Esophagus muscularis mucosa (tissue), 3 donors: ENCODE data around the gene ROBO1.
"Not testable (repeated sequence)": the region's sequence is repeated elsewhere in the genome, so short reads cannot be mapped to it uniquely, and the experiment has no call there.

Experiments used
- POLR2A ChIP-seq: fragments of 450-650 bp; IDR thresholded peaks from one replicate; pipeline ENCODE4 v1.6.1; 2017; ENCODE audit warnings: antibody characterized with exemption, moderate library complexity, mild to moderate bottlenecking, low read depth
- POLR2AphosphoS5 ChIP-seq, 2 donors: sonication (generic); formaldehyde crosslinking; IDR thresholded peaks; one replicate each; pipeline ENCODE4 v1.6.1; 2017; ENCODE audit warnings: antibody characterized with exemption in 2 of 2
- TF ChIP-seq, protein P1 (sequence below), 3 experiments: fragments of 200-600 bp in 2 of 3; fragments of 450-650 bp in 1 of 3; sonication (generic) in 2 of 3; IDR thresholded peaks; one replicate each; pipeline ENCODE4 v1.5.1; 2017 to 2019; ENCODE audit warnings: antibody characterized with exemption in 3 of 3, mild to moderate bottlenecking in 2 of 3, moderate library complexity in 1 of 3

DNA sequence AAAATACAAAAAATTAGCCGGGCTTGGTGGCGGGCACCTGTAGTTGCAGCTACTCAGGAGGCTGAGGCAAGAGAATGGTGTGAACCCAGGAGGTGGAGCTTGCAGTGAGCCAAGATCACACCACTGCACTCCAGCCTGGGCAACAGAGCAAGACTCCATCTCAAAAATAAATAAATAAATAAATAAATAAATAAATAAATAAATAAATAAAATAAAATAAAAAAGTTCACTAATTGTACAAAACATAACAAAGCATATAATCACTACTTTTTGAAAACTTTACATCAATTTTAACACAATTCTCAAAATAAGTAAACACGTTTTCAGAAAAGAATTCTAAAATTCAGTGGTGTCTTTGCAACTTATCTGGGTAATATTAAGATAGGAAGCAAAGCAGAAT is 1017.5 kb downstream of the ROBO1 start:
- TF ChIP-seq, protein P1, sequence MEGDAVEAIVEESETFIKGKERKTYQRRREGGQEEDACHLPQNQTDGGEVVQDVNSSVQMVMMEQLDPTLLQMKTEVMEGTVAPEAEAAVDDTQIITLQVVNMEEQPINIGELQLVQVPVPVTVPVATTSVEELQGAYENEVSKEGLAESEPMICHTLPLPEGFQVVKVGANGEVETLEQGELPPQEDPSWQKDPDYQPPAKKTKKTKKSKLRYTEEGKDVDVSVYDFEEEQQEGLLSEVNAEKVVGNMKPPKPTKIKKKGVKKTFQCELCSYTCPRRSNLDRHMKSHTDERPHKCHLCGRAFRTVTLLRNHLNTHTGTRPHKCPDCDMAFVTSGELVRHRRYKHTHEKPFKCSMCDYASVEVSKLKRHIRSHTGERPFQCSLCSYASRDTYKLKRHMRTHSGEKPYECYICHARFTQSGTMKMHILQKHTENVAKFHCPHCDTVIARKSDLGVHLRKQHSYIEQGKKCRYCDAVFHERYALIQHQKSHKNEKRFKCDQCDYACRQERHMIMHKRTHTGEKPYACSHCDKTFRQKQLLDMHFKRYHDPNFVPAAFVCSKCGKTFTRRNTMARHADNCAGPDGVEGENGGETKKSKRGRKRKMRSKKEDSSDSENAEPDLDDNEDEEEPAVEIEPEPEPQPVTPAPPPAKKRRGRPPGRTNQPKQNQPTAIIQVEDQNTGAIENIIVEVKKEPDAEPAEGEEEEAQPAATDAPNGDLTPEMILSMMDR (IDR thresholded peaks at IDR 0.05) = not testable (repeated sequence)
- not testable (repeated sequence) for TF ChIP-seq POLR2AphosphoS5 (IDR thresholded peaks at IDR 0.05); POLR2A
